ENCODE results near the gene C13orf46.

- TF ChIP-seq POLR2AphosphoS5 (IDR thresholded peaks at IDR 0.05; ENCODE audit: low read depth, low read length) (no peak), POLR2A (IDR thresholded peaks at IDR 0.05; ENCODE audit: low read depth, low read length) (no peak)
Observed at GRCh38 chr13:113919761-113920559, 53.9 kb downstream of the C13orf46 start.

Measured in GM12892 (cell line).